ENCODE measurements around the gene ZSCAN23. TPM values are rescaled to one million over a fixed set of nuclear protein-coding genes. Genes with fewer than 3 reads are reported as not detected.

ZSCAN23 gene
- polyA plus RNA-seq, 2 of the 4 experiments (the other 2 are of a cell fraction): not detected

GRCh38 chr6:28436404-28436803, 6.9 kb downstream of the ZSCAN23 start:
- Histone ChIP-seq H3K9me3 (no peaks in the 10 kb centered on the region), H3K4me3 (no peak overlapping the region), H3K27ac (no peak overlapping the region), H3K4me2 (no peak overlapping the region), H3K4me1 (no peaks in the 10 kb centered on the region)
- FAIRE-seq (no peak), ATAC-seq (no peak), DNase-seq (ENCODE audit: low read depth in 1 of 2, low spot score in 1 of 2) (no peak)
- CTCF ChIA-PET: no interaction called here
- TF ChIP-seq TFCP2L1 (CRISPR knock-in tag; IDR thresholded peaks at IDR 0.05) (no peak), RFX5 (IDR thresholded peaks at IDR 0.05) (no peak), NFE2L2 (conservative IDR thresholded peaks at IDR 0.05; ENCODE audit: low read length) (no peak)
- WGBS (ENCODE audit: missing lambda C conversion rate): 39% methylated on average over 3 of the region's 3 CpGs
- POLR2A ChIA-PET: interaction anchor here (0.7 kb wide), 1 partner anchor 53 kb away, joined by 4 read pairs; no protein-coding TSS in a partner anchor

GRCh38 chr6:28433119-28433518, 10.2 kb downstream of the ZSCAN23 start:
- ChIA-PET CTCF (interaction anchor here (1.4 kb wide), 1 partner anchor 110 kb away, joined by 3 read pairs; no protein-coding TSS in a partner anchor), POLR2A (no interaction called here)
- DNase-seq (ENCODE audit: low read depth in 1 of 2, low spot score in 1 of 2): no peak

GRCh38 chr6:28429781-28430180, 13.5 kb downstream of the ZSCAN23 start:
- no peaks in the 10 kb centered on the region for H3K4me1 ChIP-seq
- CTCF ChIA-PET: no interaction called here
- no peak for ATAC-seq

More at GRCh38 chr6:28433119-28433518, 10.2 kb downstream of the ZSCAN23 start:
- Histone ChIP-seq H3K4me3 (no peak overlapping the region), H3K4me2 (no peak overlapping the region), H3K9me3 (no peaks in the 10 kb centered on the region), H3K4me1 (no peaks in the 10 kb centered on the region), H3K27ac (no peak overlapping the region)
- ATAC-seq (no peak), FAIRE-seq (no peak)
- TF ChIP-seq HOXB5 (CRISPR knock-in tag; IDR thresholded peaks at IDR 0.05): no peak
- no peak for TF ChIP-seq NFE2L2 (conservative IDR thresholded peaks at IDR 0.05; ENCODE audit: low read length)
- TF ChIP-seq CHD4 (IDR thresholded peaks at IDR 0.05; ENCODE audit: borderline replicate concordance): no peak
- no peak for TF ChIP-seq HES2 (IDR thresholded peaks at IDR 0.05)
- no peak for TF ChIP-seq POLR2AphosphoS2 (conservative IDR thresholded peaks at IDR 0.05; ENCODE audit: low read length)
- no peak for TF ChIP-seq BHLHE40 (IDR thresholded peaks at IDR 0.05; ENCODE audit: low read depth, low read length)
- no peak for TF ChIP-seq HEYL (CRISPR knock-in tag; IDR thresholded peaks at IDR 0.05)
- no peak for TF ChIP-seq HOXA7 (CRISPR knock-in tag; IDR thresholded peaks at IDR 0.05)
- TF ChIP-seq SREBF2 (IDR thresholded peaks at IDR 0.05): no peak
- TF ChIP-seq FOXS1 (CRISPR knock-in tag; IDR thresholded peaks at IDR 0.05): no peak
- TF ChIP-seq NPAS2 (CRISPR knock-in tag; IDR thresholded peaks at IDR 0.05; ENCODE audit: borderline replicate concordance): no peak

GRCh38 chr6:28425944-28426541, 17.2 kb downstream of the ZSCAN23 start:
- no peak for ATAC-seq
- POLR2A ChIA-PET: no interaction called here
- no peak overlapping the region for H3K27ac ChIP-seq
- 58% methylated on average over 4 of the region's 4 CpGs for WGBS (ENCODE audit: missing lambda C conversion rate)
- H3K4me2 ChIP-seq: no peak overlapping the region
- no peaks in the 10 kb centered on the region for H3K4me1 ChIP-seq
- DNase-seq (ENCODE audit: low read depth in 1 of 2, low spot score in 1 of 2): no peak
- FAIRE-seq: no peak
- H3K9me3 ChIP-seq: no peaks in the 10 kb centered on the region
- CTCF ChIA-PET: no interaction called here
- H3K4me3 ChIP-seq: no peak overlapping the region
- TF ChIP-seq SREBF2 (IDR thresholded peaks at IDR 0.05) (no peak), HOXB13 (CRISPR knock-in tag; IDR thresholded peaks at IDR 0.05; ENCODE audit: low read depth) (no peak), ELK1 (IDR thresholded peaks at IDR 0.05; ENCODE audit: low read depth, low read length) (no peak), CEBPB (IDR thresholded peaks at IDR 0.05) (no peak), MAX (IDR thresholded peaks at IDR 0.05) (no peak), NFE2L2 (conservative IDR thresholded peaks at IDR 0.05; ENCODE audit: low read length) (no peak), ATOH8 (CRISPR knock-in tag; IDR thresholded peaks at IDR 0.05; ENCODE audit: low read depth) (no peak), NR3C1 (IDR thresholded peaks at IDR 0.05) (no peak), CBX2 (IDR thresholded peaks at IDR 0.05; ENCODE audit: borderline replicate concordance, low read depth) (no peak), MAZ (IDR thresholded peaks at IDR 0.05; ENCODE audit: borderline replicate concordance, low read depth, low read length) (no peak), KDM5A (IDR thresholded peaks at IDR 0.05) (no peak), HDAC2 (IDR thresholded peaks at IDR 0.05) (no peak), CHD4 (IDR thresholded peaks at IDR 0.05; ENCODE audit: borderline replicate concordance) (no peak), RARB (CRISPR knock-in tag; IDR thresholded peaks at IDR 0.05) (no peak)

More at GRCh38 chr6:28429781-28430180, 13.5 kb downstream of the ZSCAN23 start:
- H3K4me2 ChIP-seq: no peak overlapping the region
- WGBS (ENCODE audit: missing lambda C conversion rate): 66% methylated on average over 14 of the region's 16 CpGs
- TF ChIP-seq HDAC2 (IDR thresholded peaks at IDR 0.05) (no peak), CHD4 (IDR thresholded peaks at IDR 0.05; ENCODE audit: borderline replicate concordance) (no peak), RFX5 (IDR thresholded peaks at IDR 0.05) (no peak), ZFP36 (IDR thresholded peaks at IDR 0.05; ENCODE audit: borderline replicate concordance, partially characterized antibody) (no peak), JUN (IDR thresholded peaks at IDR 0.05) (no peak), ZSCAN20 (CRISPR knock-in tag; IDR thresholded peaks at IDR 0.05) (no peak), KDM1A (IDR thresholded peaks at IDR 0.05; ENCODE audit: low read depth) (no peak), POLR2A (IDR thresholded peaks at IDR 0.05; ENCODE audit: low read length) (no peak), BHLHE40 (IDR thresholded peaks at IDR 0.05; ENCODE audit: low read depth, low read length) (no peak), SREBF2 (IDR thresholded peaks at IDR 0.05) (no peak), PBX3 (IDR thresholded peaks at IDR 0.05) (no peak), MYC (IDR thresholded peaks at IDR 0.05; ENCODE audit: borderline replicate concordance, low read length) (no peak)
- no peak overlapping the region for H3K4me3 ChIP-seq
- DNase-seq (ENCODE audit: low read depth in 1 of 2, low spot score in 1 of 2) (no peak), FAIRE-seq (no peak)
- no peak overlapping the region for H3K27ac ChIP-seq
- POLR2A ChIA-PET: no interaction called here
- H3K9me3 ChIP-seq: no peaks in the 10 kb centered on the region
